IPS-NIHi7 (cell line): ENCODE measurements around the gene HTR4.
"Not testable (repeated sequence)": the region's sequence is repeated elsewhere in the genome, so short reads cannot be mapped to it uniquely, and the experiment has no call there.

Source experiments
- DNase-seq: peaks from one replicate; pipeline ENCODE4 v3.0.0; 2012; ENCODE audit warnings: mixed read lengths; ENCODE audit errors: extremely low spot score

The HTR4 gene

GRCh38 chr5:148653836-148654781 lies at the start of gene HTR4:
Gene HTR4, minus strand, starts transcription at chr5:148654527. Its CDS starts 17,513 bp downstream, at chr5:148637014.
- DNase-seq: peak; percentile 46

GRCh38 chr5:148702019-148702596 lies 47.8 kb upstream of the HTR4 start:
- DNase-seq: no peak

- DNase-seq: no peak
These were observed 44.7 kb upstream of the HTR4 start for GRCh38 chr5:148699028-148699427.

DNA sequence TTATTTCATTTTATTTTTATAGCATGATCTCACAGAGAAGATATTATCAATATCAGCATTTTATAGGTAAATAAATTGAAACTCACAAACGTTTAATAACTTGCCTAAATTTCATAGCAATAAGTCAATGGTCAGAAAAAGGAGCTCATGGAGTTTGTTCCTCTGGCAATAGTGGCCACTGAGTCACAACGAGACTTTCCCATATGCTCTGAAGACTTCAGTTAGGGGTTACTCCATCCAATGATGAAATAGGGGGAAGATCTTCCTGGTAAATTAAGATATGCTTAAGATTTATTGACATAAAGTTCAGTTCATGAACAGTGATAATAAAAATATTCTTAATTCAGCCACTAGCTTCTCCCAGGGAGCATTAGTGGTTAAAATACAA lies 43.5 kb upstream of the HTR4 start:
- DNase-seq: no peak

- DNase-seq: no peak
These were observed 43.0 kb upstream of the HTR4 start for GRCh38 chr5:148697180-148697808.

DNA sequence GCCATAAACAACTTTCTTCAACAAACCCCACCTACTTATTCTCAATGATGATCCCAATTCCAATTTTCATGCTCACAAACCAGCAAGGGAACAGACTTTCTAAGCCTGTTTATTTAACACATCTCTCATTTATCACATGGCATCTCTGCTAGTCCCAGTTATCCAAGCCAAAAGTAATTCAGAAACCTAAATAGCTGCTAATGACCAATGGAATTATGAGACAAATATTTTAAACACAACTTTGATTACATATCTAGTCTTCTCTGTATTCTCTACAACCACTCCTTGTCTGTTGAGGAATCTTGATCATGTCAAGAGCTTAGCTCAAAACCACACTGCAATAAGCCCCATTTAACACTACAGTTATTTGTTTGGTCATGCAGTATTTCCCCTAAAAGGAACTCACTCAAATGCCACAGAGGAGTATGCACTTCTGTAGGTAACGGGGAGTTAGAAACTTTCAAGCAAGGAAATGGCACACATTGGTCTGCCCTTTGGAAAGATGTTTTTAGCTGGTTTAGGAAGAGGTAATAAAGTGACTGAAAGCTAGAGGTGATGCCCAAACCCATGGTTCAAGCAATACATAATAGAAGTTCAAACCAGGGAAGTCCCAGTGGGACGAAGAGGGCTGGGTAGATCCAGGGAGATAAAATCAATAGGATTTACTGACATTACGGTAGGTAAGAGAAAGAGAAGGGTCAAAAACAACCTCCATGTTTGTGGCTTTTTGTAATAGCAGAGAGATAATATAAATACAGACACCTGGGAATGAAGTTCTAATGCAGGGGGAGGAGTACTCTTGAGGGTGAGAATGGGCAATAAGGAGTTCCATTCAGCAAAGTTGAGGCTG lies 42.1 kb upstream of the HTR4 start:
- no peak for DNase-seq

DNA sequence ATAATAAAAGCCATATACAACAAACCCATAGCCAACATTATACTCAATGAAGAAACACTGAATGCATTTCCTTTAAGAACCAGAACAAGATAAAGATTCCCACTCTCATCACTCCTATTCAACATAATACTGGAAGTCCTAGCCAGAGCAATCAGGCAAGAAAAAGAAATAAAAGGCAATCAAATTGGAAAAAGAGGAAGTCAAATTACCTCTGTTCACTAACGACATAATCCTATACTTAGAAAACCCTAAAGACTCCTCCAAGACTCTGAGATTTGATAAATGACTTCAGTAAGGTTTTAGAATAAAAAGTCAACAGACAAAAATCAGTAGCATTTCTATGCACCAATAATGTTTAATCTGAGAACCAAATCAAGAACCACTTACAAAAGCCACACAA lies 36.6 kb upstream of the HTR4 start:
- no peak for DNase-seq

DNA sequence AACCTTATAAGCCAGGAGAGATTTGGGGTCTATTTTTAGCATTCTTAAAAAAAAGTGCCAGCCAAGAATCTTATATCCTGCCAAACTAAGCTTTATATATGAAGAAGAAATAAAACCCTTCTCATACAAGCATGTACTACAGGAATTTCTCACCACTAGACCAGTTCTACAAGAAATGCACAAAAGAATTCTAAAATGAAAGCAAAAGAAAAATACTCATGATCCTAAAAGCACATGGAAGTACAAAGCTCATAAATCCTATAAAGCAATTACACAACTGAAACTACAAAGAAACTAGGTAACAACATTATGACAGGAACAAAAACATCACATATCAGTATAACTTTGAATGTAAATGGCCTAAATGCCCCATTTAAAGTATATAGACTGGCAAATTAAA lies 34.5 kb upstream of the HTR4 start:
- DNase-seq: no peak

DNA sequence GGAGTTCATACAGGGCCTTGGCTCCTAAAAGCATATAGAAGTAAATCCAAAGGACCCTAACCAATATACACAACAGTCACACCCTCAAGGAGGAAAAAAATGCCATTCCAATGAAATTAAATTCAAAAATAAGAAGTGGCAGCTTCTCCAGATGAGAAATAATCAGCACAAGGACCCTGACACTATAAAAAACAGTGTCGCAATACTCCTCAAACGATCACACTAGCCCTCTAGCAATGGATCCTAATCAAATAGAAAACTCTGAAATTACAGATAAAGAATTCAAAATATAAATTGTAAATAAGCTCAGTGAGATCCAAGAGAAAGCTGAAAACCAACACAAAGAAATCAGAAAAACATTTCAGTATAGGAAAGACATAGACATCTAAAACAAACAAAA lies 33.5 kb upstream of the HTR4 start:
- no peak for DNase-seq

DNA sequence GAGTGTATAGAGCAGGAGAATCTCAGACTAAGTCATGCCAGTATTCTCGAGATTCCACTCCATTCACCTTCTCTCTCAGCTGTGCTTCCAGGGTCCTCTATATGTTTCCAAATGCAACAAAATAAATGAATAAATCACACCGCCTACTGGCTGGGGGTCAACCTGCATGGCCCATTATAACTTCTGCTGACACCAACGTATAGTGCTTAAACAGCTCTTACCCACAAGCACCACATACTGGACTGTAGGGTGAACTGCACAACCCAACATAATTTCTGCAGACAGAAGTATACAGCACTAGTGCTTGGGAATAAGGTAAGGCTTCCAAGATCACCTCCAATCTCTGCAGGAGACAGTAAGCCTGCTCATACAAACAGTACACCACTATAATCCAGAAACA lies 33.1 kb upstream of the HTR4 start:
- DNase-seq: peak; percentile 68

DNA sequence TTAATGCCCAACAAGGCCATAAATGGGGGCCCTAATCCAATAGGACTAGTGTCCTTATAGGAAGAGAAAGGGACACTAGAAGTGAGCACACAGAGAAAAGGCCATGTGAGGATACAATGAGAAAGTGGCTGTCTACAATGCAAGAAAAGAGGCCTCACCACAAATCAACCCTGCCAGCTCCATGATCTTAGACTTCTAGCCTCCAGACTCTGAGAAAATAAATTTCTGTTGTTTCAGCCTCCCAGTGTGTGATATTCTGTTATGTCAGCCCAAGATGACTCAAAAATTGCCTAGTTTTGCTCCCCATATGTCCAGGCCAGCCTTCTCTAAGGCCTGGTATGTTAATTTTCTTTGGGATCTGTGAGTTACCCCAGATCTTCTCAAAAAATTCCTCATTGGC lies 32.3 kb upstream of the HTR4 start:
- DNase-seq: no peak

GRCh38 chr5:148685520-148686134 lies 31.3 kb upstream of the HTR4 start:
- no peak for DNase-seq

DNA sequence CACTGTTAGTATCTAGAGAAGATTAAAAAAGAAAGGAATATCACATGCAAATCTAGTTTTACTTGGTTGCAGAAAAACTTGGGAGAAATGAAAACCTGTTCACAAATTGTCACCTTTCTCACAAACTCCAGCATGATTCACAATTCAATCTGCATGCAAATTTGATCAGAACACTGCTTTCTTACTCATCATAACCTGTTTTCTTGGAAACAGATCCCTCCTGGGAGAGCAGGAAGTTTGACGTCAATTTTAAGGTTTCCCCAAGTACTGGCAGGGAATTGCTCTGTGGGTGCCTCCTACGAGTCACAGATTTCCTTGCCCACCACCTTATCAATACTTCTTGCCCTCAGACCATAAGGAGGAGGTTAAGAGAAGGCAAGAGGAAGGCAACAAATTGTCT lies 30.2 kb upstream of the HTR4 start:
- DNase-seq: no peak

GRCh38 chr5:148683651-148684050 lies 29.3 kb upstream of the HTR4 start:
- no peak for DNase-seq

DNA sequence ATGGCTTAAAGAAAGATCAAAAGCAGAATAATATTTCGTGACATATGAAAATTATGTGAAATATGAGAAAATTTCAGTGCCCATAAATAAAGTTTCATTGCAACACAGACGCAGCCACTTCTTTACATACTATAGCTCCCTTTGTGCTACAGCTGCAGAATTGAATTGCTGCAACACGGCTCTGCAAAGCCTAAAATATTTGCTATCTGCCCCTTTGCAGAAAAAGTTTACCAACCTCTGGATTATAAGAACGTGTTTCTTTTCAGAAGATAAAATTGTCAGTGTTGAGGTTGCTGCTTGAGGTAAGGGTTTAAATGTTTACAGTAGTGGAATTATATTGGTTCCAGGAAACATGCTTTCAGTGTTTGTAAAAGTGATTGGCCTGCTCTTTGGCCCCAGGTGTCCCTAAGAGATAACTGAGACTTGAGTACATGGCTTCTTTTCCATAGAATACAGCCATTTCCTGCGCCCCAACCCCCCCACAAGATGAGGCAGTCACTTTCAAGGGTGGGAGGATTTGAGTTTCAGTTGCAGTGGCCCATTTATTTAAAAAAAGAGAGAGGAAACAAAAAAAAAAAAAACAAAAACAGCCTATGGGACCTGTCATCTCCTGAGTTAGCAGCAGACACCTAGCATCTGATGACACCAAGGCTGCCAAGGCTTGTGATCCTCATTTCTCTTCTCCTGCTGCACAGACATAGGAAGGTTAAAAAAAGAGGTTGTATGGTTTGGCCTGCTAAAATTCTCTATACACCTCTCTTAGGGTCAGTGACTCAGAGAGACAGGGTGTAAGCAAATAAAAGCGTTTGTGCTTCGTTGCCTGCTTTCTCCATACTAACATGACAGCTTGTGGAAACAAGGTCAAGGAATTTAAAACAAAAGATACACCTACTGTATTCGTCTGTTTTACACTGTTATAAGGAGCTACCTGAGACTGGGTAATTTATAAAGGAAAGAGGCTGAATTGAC lies 28.0 kb upstream of the HTR4 start:
- no peak for DNase-seq

DNA sequence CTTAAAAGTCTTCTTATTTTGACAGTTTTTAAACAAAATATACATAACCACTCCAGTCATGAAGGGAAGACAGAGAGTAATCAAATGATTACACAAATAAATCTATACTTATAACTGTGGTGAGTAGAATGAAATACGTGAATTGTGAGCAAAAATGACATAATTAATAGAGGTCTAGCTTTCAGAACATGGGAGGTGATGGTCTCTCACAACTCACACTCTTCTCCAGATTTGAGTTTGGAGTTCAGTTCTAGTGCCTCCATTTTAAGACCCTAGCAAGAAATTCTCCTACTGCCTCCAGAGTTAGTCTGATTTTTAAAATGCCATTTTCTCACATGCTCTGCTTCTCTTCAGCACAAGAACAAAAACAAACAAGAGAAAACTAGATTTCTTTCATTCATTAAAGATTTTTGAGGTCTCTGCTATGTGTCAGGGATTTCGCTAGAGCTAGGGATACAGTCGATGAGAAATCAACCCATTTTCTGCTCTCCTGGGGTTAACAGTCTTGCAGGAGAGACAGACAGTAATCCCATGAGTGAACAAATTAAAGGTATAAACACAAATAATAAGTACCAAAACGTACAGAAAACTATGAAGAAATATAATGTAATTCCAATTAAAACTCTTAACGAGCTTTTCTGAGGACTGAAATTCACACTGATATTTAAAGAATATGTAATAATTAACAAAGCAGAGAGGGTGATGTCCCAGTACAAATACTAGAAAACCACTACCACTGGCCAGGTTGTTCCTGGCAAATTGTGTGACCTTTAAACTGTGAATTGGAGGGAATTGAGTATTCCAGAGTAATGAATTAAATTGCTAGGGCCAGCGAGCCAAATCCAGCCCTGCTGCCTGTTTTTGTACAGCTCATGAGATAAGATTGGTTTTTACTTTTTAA lies 27.1 kb upstream of the HTR4 start:
- no peak for DNase-seq

DNA sequence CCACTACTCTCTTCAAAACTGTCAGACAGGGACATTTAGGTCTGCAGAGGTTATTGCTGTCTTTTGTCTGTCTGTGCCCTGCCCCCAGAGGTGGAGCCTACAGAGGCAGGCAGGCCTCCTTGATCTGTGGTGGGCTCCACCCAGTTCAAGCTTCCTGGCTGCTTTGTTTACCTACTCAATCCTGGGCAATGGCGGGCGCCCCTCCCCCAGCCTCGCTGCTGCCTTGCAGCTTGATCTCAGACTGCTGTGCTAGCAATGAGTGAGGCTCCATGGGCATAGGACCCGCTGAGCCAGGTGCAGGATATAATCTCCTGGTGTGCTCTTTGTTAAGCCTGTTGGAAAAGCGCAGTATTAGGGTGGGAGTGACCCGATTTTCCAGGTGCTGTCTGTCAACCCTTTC lies 19.4 kb upstream of the HTR4 start:
- not testable (repeated sequence) for DNase-seq

DNA sequence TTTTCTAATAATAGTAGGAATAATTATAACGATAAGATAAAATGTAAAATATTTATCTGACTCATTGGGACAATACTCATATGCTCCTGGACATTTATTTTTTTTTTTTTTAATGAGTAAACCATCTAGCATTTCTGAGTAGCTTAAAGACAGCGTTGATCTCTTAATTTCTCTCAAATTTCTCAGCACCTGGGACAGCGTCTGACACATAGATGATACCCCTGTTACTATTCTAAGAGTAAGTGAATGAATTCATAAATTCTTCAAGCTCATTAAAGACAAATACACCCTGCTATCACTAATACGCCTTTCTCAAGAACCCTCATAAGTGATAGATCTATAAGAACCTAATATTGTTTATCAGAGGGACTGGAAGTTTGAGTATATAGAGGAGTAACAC lies 12.0 kb upstream of the HTR4 start:
- DNase-seq: no peak

DNA sequence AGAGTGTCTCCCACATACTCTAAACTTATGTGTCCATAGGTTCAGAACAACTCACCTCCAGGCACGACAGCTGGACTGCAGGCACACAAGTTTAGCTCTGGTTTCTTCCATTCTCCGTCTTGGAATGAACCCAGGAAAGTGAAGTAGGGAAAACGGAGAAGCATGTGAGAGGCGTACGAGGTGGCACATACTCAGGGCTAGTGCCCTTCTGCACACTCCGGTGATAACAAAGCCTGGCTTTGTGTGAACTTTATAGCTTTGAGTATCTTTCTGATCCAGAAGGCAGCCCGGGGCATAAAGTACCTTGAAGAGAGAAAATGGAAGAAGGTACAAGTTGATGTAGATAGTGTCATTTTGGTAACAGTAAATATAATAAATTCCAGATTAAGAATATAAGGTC lies 11.1 kb upstream of the HTR4 start:
- DNase-seq: no peak
